BJ (cell line): Measurements from ENCODE around the gene CDC20. TPM values are rescaled to one million over a fixed set of nuclear protein-coding genes. Genes with fewer than 3 reads are reported as not detected.

Experiments used
- CTCF ChIA-PET: fragments of 350-600 bp; formaldehyde crosslinking; extraction: SDS; loops from one replicate; lab custom pipeline; 2021; ENCODE audit warnings: antibody characterized with exemption, inconsistent platforms; lab: Yijun Ruan, JAX
- POLR2A ChIA-PET: fragments of 300-600 bp; sonication (Branson Sonifier 250); formaldehyde crosslinking; extraction: SDS; loops from one replicate; lab custom pipeline; 2021; ENCODE audit warnings: antibody characterized with exemption; lab: Charles Lee
- DNase-seq: peaks from one replicate; pipeline ENCODE4 v3.0.0-alpha.2; 2011; ENCODE audit warnings: low read depth
- H3K27me3 ChIP-seq: 2 replicates; pipeline ENCODE4 v1.6.0; 2011; ENCODE audit warnings: low read length; ENCODE audit not compliant: control insufficient read depth, insufficient read depth
- H3K36me3 ChIP-seq: 2 replicates; pipeline ENCODE4 v1.5.1; 2011; ENCODE audit warnings: low read length; ENCODE audit not compliant: control insufficient read depth, insufficient read depth
- H3K4me3 ChIP-seq: 2 replicates; pipeline ENCODE4 v1.5.1; 2011; ENCODE audit warnings: low read depth, mild to moderate bottlenecking, control low read depth, low read length
- CTCF ChIP-seq: IDR thresholded peaks from 2 replicates; pipeline ENCODE4 v1.5.1; 2011; ENCODE audit warnings: low read depth, mild to moderate bottlenecking, control low read depth, inconsistent platforms, low read length, moderate library complexity; ENCODE audit not compliant: insufficient read depth
- polyA plus RNA-seq: library from polyadenylated mRNA; depleted of rRNA; stranded (reverse); fragments of >200 nt; gene quantifications from 2 replicates; pipeline ENCODE4 v1.2.3, GENCODE V29; 2011

Gene CDC20
- polyA plus RNA-seq, 1 experiment: 107 TPM

- H3K36me3 ChIP-seq: no peaks in the 10 kb centered on the region; the same call in 1 of the 2 replicates
- DNase-seq: no peak
- ChIA-PET POLR2A (no interaction called here), CTCF (no interaction called here)
- TF ChIP-seq CTCF: no peak
- H3K4me3 ChIP-seq: no peak overlapping the region
- H3K27me3 ChIP-seq: peaks cover 6% of the 10 kb centered on the region
These were observed 7.1 kb upstream of the CDC20 start for GRCh38 chr1:43351421-43352350.

- Histone ChIP-seq H3K36me3 (no peaks in the 10 kb centered on the region; the same call in 1 of the 2 replicates), H3K4me3 (no peak overlapping the region), H3K27me3 (peaks cover 6% of the 10 kb centered on the region)
- no peak for DNase-seq
- CTCF ChIA-PET: interaction anchor here (1.4 kb wide), 1 partner anchor 12 kb away, joined by 4 read pairs; no protein-coding TSS in a partner anchor
- no peak for TF ChIP-seq CTCF
- POLR2A ChIA-PET: no interaction called here
These were observed 6.5 kb upstream of the CDC20 start for GRCh38 chr1:43352351-43352705.

GRCh38 chr1:43352881-43353280 lies 5.9 kb upstream of the CDC20 start:
- ChIA-PET POLR2A (no interaction called here), CTCF (interaction anchor here (1.4 kb wide), 1 partner anchor 12 kb away, joined by 4 read pairs; no protein-coding TSS in a partner anchor)
- no peak overlapping the region for H3K4me3 ChIP-seq
- H3K36me3 ChIP-seq: no peaks in the 10 kb centered on the region; the same call in 1 of the 2 replicates
- TF ChIP-seq CTCF: no peak
- peaks cover 5% of the 10 kb centered on the region for H3K27me3 ChIP-seq
- DNase-seq: no peak

- DNase-seq: no peak
- POLR2A ChIA-PET: no interaction called here
- no peaks in the 10 kb centered on the region for H3K27me3 ChIP-seq
- no peak overlapping the region for H3K4me3 ChIP-seq
- no peak for TF ChIP-seq CTCF
- CTCF ChIA-PET: no interaction called here
- no peaks in the 10 kb centered on the region; the same call in 1 of the 2 replicates for H3K36me3 ChIP-seq
These were observed 4.3 kb upstream of the CDC20 start for GRCh38 chr1:43354471-43354870.

- no peak for DNase-seq
- no peak for TF ChIP-seq CTCF
- ChIA-PET CTCF (no interaction called here), POLR2A (no interaction called here)
- H3K27me3 ChIP-seq: no peaks in the 10 kb centered on the region
- no peak overlapping the region for H3K4me3 ChIP-seq
- H3K36me3 ChIP-seq: no peaks in the 10 kb centered on the region; the same call in 1 of the 2 replicates
These were observed 3.8 kb upstream of the CDC20 start for GRCh38 chr1:43354936-43355335.
